NCI-H345 treated with DMSO at 0.1 percent for 48 hours (cell line): ENCODE measurements around the gene MED20.
"Not testable (repeated sequence)": the region's sequence is repeated elsewhere in the genome, so short reads cannot be mapped to it uniquely, and the experiment has no call there.

Experiments used
- DNase-seq: peaks from one replicate; lab custom pipeline; 2025; ENCODE audit not compliant: unreplicated experiment; lab: John Stamatoyannopoulos, UW

MED20 gene

DNA sequence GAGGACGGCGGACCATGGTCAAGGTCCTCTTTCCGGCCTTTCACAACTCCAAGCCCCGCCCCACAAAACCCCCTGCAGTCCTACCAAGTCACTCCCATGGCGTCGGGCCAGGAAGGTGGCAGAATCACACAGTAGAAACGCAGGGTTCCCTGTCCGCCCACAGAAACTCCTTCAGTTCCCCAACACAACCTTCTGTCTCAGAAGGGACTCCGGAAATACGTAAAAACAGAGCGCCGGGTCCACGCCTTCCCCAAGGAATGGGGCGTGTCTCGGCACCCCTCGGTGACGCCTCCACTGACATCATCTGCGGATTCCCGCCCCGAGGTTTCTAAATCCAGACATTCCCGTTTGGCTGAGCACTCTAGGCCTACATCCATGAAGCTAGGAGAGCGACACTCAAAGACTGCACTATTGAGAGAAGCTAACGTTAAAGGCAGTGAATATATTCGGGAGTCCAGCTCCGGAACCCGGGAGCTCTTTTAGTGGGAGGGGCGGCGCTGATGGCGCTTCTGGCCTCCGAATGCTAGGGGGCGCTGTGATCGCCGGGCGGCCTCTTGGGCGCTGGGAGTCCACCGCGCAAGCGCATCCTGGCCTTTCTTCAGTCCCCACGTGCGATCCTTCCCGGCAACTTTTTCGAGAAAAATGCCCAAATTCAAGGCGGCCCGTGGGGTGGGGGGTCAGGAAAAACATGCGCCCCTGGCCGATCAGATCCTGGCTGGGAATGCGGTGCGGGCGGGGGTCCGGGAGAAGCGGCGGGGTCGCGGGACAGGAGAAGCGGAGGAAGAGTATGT lies at the start of gene MED20, which contains the start of gene BYSL:
MED20 (minus strand) TSS at position 219 of the 791 bp plus-strand sequence; CDS start at position 98, 121 bp downstream.
BYSL (plus strand) TSS at position 579 of the 791 bp plus-strand sequence; CDS start at position 643, 64 bp downstream.
- peak; percentile 94 for DNase-seq

- no peak for DNase-seq
These were observed 49.5 kb upstream of the MED20 start for GRCh38 chr6:41970436-41970846.

DNA sequence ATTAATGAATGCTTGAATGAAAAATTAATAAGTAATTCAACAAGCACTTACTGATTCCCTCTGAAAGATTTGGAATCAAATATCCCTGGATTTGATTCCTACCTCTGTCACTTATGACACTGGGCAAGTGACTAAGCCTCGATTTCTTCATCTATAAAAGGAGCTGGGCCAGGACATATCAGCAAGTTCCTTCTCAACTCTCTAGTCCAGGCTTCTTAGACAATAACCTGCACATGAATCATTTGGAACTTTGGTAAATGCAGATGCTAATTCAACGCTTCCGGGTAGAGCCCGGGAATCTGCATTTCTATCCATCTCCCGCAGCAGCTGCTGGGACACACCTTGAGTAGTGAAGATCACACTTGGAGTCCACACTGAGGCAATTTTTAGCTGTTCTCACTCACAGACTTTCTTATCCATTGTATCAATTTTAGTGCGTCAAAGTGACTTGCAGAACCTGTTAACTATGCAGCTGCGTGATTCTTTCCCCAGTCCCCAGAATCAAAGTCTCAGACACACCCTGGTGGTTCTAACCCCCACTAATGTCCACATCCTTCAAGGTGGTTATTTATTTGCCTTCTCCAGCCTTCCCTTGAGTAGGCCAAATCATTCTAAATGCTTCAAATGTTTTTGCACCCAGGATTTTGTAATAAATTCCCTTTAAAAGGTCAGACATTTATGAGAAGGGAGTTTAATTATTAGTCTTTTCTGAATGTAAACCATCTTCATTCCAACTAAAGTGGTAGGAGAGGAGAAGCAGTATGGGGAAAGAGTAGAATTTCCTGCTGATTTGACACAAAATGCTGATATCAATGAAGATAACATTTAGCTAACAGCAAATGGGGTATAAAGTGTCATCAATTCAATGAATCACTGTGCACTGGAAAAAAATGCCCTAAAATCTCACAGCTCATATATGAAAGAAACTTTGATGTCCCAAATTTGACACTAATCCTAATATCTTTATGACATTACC lies 46.7 kb upstream of the MED20 start:
- DNase-seq, result no peak

- DNase-seq, result no peak
These were observed 46.0 kb upstream of the MED20 start for GRCh38 chr6:41966961-41967311.

GRCh38 chr6:41966214-41966920 lies 45.4 kb upstream of the MED20 start:
- DNase-seq, result no peak

DNA sequence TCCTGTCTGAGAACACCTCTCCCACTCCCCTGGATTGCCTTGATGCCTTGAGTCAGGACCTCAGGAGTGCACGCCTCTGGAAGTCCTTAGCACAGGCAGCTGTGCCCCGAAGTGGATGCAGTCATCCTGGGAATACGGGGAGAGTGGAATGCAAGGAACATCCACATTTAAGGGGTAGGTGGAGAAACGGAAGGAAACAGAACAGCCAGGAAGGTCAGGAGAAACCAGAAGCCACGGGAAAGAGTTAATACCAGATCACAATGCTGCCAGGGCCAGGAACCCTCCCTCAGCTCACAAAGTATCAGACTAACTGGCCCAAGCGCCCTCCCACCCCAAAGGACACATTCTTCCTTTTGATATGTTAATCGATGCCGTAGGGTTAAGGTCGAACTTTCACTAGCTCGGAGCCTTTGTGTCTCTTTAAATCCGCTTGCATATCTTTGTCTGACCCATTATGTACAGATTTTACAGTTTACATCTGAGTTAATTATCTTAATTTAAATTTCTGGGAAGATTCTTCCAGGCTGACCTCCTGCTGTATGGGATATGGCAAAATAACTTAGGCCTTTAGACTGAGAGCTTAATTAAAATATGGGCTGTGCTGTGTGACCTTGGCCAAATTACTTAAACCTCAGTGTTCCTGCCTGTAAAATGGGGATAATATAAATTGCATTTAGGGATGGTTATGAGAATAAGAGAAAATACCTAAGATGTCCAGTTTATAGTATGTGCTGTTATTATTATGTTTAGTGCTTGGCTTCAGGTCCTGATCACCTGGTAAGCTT lies 44.7 kb upstream of the MED20 start:
- DNase-seq, result no peak

DNA sequence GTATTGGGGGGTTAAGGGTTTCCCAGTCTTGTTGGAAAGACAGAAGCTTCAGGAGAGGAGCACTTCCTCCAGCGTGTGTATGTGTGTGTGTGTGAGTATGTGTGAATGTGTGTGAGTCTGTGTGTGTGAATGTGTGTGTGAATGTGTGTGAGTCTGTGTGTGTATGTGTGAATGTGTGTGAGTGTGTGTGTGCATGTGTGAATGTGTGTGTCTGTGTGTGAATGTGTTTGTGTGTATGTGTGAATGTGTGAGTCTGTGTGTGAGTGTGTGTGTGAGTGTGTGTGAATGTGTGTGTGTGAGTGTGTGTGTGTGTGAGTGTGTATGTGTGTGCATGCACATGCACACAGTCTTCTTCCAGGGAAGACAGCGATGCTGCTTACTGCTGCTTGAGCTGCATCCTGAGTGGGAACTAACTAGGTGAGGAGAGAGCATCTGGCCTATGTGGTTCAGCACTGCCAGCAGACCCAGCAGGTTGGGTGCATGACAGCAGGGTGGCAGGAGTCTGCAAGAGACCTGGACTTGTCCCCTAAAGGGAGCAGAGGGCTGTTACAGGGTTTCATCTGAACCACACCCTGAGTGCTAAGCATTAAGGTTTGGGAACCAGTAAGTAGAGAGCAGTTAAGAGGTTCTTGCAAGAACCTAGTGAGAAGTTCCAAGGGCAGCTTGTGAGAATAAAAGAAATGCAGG lies 43.4 kb upstream of the MED20 start:
- no peak for DNase-seq

- DNase-seq, result no peak
These were observed 42.4 kb upstream of the MED20 start for GRCh38 chr6:41963371-41963770.

DNA sequence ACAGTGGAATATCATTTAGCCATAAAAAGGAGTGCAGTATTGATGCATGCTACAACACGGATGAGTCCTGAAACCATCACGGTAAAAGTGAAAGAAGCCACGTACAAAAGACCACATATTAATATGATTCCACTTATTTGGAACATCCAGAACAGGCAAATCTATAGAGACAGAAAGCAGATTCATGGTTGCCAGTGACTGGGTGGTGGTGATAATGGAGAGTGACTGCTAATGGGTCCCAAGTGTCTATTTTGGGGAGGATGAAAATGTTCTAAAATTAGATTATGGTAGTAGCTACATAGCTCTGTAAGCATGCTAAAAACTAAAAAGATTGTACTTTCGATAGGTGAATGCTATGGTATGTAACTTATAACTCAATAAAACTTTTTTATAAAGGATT lies 39.1 kb upstream of the MED20 start:
- DNase-seq, result no peak

GRCh38 chr6:41958022-41958856 lies 37.3 kb upstream of the MED20 start:
- DNase-seq, result no peak

DNA sequence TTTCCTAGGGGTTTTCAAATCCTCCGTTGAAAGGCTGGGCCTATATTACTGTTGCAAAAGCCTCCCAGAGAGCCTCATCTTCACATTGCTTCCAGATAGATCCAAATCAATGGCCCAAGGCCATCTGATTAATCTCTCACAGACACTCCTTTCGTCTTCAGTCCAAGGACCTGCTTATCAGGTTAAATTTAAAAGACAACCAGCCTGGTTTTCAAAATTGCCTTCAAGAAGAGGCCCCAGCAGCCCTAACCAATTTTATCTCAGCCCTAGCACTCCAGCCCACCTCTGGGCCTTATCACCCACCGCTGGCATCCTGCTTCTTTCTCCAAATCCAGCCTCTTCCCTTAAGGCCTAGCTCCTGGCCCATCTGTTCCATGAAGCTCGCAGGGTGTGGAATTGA lies 36.2 kb upstream of the MED20 start:
- no peak for DNase-seq

DNA sequence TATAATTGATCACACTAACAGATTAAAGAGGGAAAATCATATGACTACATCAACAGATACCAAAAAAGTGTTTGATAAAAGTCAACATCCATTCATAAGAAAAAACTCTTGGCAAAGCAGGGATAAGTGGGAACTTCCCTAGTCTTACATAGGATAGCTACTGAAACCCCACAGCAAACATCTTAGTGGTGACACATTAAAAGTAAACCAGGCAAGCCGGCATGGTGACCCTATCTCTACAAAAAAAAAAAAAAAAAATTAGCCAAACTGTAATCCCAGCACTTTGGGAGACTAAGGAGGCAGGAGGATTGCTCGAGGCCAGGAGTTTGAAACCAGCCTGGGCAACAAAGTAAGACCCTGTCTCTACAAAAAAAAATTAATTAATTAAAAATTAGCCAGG lies 34.5 kb upstream of the MED20 start:
- DNase-seq, result no peak

DNA sequence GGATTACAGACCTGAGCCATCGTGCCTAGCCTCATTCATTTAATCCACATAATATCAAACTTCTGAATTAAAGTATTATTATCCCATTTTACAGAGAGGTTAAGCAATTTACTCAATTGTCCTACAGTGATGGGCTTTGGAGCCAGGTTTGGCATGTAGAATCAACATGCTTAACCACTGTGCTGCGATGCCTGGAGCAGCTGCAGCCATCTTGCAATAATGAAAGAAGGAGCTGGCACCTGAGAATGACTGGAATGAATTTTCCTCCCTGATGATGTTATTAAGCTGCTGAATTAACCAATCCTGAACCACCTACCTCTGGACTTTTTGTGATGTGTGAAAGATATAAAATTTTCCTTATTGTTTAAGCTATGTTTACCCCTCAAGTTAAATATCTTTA lies 33.7 kb upstream of the MED20 start:
- no peak for DNase-seq

- no peak for DNase-seq
These were observed 26.8 kb upstream of the MED20 start for GRCh38 chr6:41947581-41948220.

- no peak for DNase-seq
These were observed 22.5 kb upstream of the MED20 start for GRCh38 chr6:41943456-41943855.

GRCh38 chr6:41942882-41943281 lies 21.9 kb upstream of the MED20 start:
- DNase-seq, result not testable (repeated sequence)

GRCh38 chr6:41942067-41942851 lies 21.3 kb upstream of the MED20 start:
- DNase-seq, result no peak
